Nephron progenitor cell (in vitro differentiated cells): ENCODE measurements around the gene INPP5J.
A peak's percentile ranks its signal among the peaks of the same experiment; 100 is the strongest.

Experiments used
- DNase-seq: peaks from one replicate; pipeline ENCODE4 v3.0.0; 2021
- H3K27ac Mint-ChIP-seq: 2 replicates; pipeline ENCODE4 v1.8.0; 2021; ENCODE audit warnings: mild to moderate bottlenecking, moderate library complexity, mixed read lengths
- H3K27me3 Mint-ChIP-seq: 2 replicates; pipeline ENCODE4 v1.8.0; 2021; ENCODE audit warnings: mild to moderate bottlenecking, low read depth, mixed read lengths; ENCODE audit not compliant: poor library complexity
- H3K36me3 Mint-ChIP-seq: 2 replicates; pipeline ENCODE4 v1.8.0; 2021; ENCODE audit warnings: low read depth, mixed read lengths
- H3K4me1 Mint-ChIP-seq: 2 replicates; pipeline ENCODE4 v1.8.0; 2021; ENCODE audit warnings: mixed read lengths
- H3K4me3 Mint-ChIP-seq: 2 replicates; pipeline ENCODE4 v1.8.0; 2021; ENCODE audit warnings: mild to moderate bottlenecking, moderate library complexity, mixed read lengths
- H3K9me3 Mint-ChIP-seq: 2 replicates; pipeline ENCODE4 v1.8.0; 2021; ENCODE audit warnings: mild to moderate bottlenecking, moderate library complexity, mixed read lengths
- TF ChIP-seq, protein P1 (sequence below): fragments of 200-600 bp; sonication (generic); IDR thresholded peaks from 2 replicates; pipeline ENCODE4 v1.5.0; 2021; ENCODE audit warnings: antibody characterized with exemption

The INPP5J gene

DNA sequence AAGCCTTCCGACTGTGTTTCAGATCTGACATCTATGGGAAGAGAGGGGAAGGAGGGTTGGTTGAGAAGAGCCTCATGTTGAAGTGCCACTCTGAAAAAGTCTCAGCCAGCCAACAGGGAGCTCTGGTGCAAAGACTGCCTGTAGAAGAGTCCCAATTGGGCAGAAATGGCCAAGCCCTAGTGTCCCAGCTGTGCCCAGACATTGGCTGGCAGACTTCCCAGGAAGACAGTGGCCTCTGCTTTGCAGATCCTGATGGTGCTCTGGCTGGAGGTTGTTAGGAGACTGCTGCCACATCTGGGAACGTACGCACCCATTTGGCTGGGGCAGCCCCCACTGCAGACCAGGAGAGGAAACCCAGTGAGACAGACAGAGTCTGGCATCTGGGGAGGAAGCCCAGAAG is 20.8 kb downstream of the INPP5J start:
- Mint-ChIP-seq H3K9me3 (peaks cover 41% of the 10 kb centered on the region), H3K27ac (no peak overlapping the region), H3K36me3 (no peaks in the 10 kb centered on the region), H3K4me3 (no peak overlapping the region), H3K27me3 (peaks cover 19% of the 10 kb centered on the region), H3K4me1 (peaks cover 17% of the 10 kb centered on the region)
- no peak for DNase-seq
- TF ChIP-seq, protein P1, sequence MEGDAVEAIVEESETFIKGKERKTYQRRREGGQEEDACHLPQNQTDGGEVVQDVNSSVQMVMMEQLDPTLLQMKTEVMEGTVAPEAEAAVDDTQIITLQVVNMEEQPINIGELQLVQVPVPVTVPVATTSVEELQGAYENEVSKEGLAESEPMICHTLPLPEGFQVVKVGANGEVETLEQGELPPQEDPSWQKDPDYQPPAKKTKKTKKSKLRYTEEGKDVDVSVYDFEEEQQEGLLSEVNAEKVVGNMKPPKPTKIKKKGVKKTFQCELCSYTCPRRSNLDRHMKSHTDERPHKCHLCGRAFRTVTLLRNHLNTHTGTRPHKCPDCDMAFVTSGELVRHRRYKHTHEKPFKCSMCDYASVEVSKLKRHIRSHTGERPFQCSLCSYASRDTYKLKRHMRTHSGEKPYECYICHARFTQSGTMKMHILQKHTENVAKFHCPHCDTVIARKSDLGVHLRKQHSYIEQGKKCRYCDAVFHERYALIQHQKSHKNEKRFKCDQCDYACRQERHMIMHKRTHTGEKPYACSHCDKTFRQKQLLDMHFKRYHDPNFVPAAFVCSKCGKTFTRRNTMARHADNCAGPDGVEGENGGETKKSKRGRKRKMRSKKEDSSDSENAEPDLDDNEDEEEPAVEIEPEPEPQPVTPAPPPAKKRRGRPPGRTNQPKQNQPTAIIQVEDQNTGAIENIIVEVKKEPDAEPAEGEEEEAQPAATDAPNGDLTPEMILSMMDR, result no peak

- TF ChIP-seq, protein P1, result no peak
- no peak for DNase-seq
- H3K27me3 Mint-ChIP-seq, result peaks cover 16% of the 10 kb centered on the region
- no peaks in the 10 kb centered on the region for H3K36me3 Mint-ChIP-seq
- H3K4me1 Mint-ChIP-seq, result peaks cover 13% of the 10 kb centered on the region
- H3K4me3 Mint-ChIP-seq, result no peak overlapping the region
- H3K27ac Mint-ChIP-seq, result no peak overlapping the region
- H3K9me3 Mint-ChIP-seq, result peaks cover 42% of the 10 kb centered on the region
These were observed 21.5 kb downstream of the INPP5J start for GRCh38 chr22:31144223-31144622.

DNA sequence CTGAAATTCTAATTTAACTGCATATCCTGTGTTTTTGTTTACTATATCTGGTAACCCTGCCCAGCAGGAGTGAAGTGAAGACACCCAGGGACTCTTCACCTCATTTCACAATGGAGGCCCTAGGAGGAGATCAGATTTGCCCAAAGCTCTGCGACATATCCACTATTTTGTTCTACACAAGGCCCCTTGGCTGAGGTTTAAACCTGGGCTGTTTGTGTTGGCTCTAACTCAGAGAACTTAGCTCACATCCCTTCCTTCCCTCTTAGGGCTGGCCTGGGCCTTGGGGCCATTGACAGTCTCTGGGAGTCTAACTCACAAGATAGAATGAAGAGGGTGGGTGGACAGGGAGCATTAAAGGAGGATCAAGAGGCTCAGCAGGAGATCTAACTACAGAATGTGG is 25.7 kb downstream of the INPP5J start:
- no peak for DNase-seq
- no peak overlapping the region for H3K4me3 Mint-ChIP-seq
- TF ChIP-seq, protein P1, result no peak
- no peaks in the 10 kb centered on the region for H3K36me3 Mint-ChIP-seq
- H3K9me3 Mint-ChIP-seq, result peaks cover 42% of the 10 kb centered on the region
- H3K27ac Mint-ChIP-seq, result no peak overlapping the region
- H3K4me1 Mint-ChIP-seq, result no peaks in the 10 kb centered on the region
- peaks cover 43% of the 10 kb centered on the region for H3K27me3 Mint-ChIP-seq

- no peaks in the 10 kb centered on the region for H3K36me3 Mint-ChIP-seq
- no peaks in the 10 kb centered on the region for H3K4me1 Mint-ChIP-seq
- TF ChIP-seq, protein P1, result peak; percentile 87
- H3K27ac Mint-ChIP-seq, result no peak overlapping the region
- peak; percentile 61 for DNase-seq
- H3K9me3 Mint-ChIP-seq, result peaks cover 39% of the 10 kb centered on the region
- H3K4me3 Mint-ChIP-seq, result no peak overlapping the region
- peaks cover 39% of the 10 kb centered on the region for H3K27me3 Mint-ChIP-seq
These were observed 26.3 kb downstream of the INPP5J start for GRCh38 chr22:31148953-31149627.

- no peak for DNase-seq
- Mint-ChIP-seq H3K27me3 (peaks cover 41% of the 10 kb centered on the region), H3K27ac (no peak overlapping the region), H3K4me1 (no peaks in the 10 kb centered on the region), H3K4me3 (no peak overlapping the region), H3K9me3 (peaks cover 25% of the 10 kb centered on the region), H3K36me3 (no peaks in the 10 kb centered on the region)
- TF ChIP-seq, protein P1, result peak; percentile 36
These were observed 27.8 kb downstream of the INPP5J start for GRCh38 chr22:31150615-31151014.

GRCh38 chr22:31151872-31152271 is 29.1 kb downstream of the INPP5J start:
- H3K27ac Mint-ChIP-seq, result no peak overlapping the region
- peaks cover 51% of the 10 kb centered on the region for H3K27me3 Mint-ChIP-seq
- TF ChIP-seq, protein P1, result no peak
- no peak overlapping the region for H3K4me3 Mint-ChIP-seq
- no peaks in the 10 kb centered on the region for H3K36me3 Mint-ChIP-seq
- peaks cover 16% of the 10 kb centered on the region for H3K9me3 Mint-ChIP-seq
- DNase-seq, result no peak
- H3K4me1 Mint-ChIP-seq, result no peaks in the 10 kb centered on the region
